Neural progenitor cell (in vitro differentiated cells): ENCODE measurements around the gene PPP2R1A. TPM values are rescaled to one million over a fixed set of nuclear protein-coding genes. Genes with fewer than 3 reads are reported as not detected.
A peak's percentile ranks its signal among the peaks of the same experiment; 100 is the strongest.

Experiments
- DNase-seq: peaks from one replicate; pipeline ENCODE4 v3.0.0-alpha.2; 2016; ENCODE audit warnings: low spot score
- H2AFZ ChIP-seq: fragments of 200-600 bp; sonication (generic); replicated peaks from 2 replicates; pipeline ENCODE4 v1.6.1; 2016; ENCODE audit warnings: antibody characterized with exemption
- H3F3A ChIP-seq: fragments of 200-600 bp; sonication (generic); 2 replicates; pipeline ENCODE4 v1.6.1; 2016; ENCODE audit warnings: antibody characterized with exemption, low read depth
- H3K27ac ChIP-seq: fragments of 200-600 bp; sonication (generic); 2 replicates; pipeline ENCODE4 v1.5.1; 2016; ENCODE audit warnings: mild to moderate bottlenecking
- H3K27me3 ChIP-seq: fragments of 200-600 bp; sonication (generic); 2 replicates; pipeline ENCODE4 v1.6.1; 2016; ENCODE audit warnings: mild to moderate bottlenecking, moderate library complexity
- H3K36me3 ChIP-seq: fragments of 200-600 bp; sonication (generic); 2 replicates; pipeline ENCODE4 v1.5.1; 2016
- H3K4me1 ChIP-seq: fragments of 200-600 bp; sonication (generic); 2 replicates; pipeline ENCODE4 v1.6.1; 2016; ENCODE audit warnings: mixed run types
- H3K4me2 ChIP-seq: fragments of 200-600 bp; sonication (generic); 2 replicates; pipeline ENCODE4 v1.6.1; 2016
- H3K4me3 ChIP-seq: fragments of 200-600 bp; sonication (generic); 2 replicates; pipeline ENCODE4 v1.5.1; 2016
- H3K79me2 ChIP-seq: fragments of 200-600 bp; sonication (generic); 2 replicates; pipeline ENCODE4 v1.6.1; 2016; ENCODE audit warnings: low read depth
- H3K9ac ChIP-seq: fragments of 200-600 bp; sonication (generic); 2 replicates; pipeline ENCODE4 v1.6.1; 2016
- H3K9me3 ChIP-seq: fragments of 200-600 bp; sonication (generic); 2 replicates; pipeline ENCODE4 v1.5.1; 2016; ENCODE audit warnings: low read depth
- H4K20me1 ChIP-seq: fragments of 200-600 bp; sonication (generic); 2 replicates; pipeline ENCODE4 v1.6.1; 2016; ENCODE audit warnings: low read depth
- H3K27ac Mint-ChIP-seq: 3 replicates; pipeline ENCODE4 v1.8.0; 2021; ENCODE audit warnings: mixed read lengths
- H3K27me3 Mint-ChIP-seq: 2 replicates; pipeline ENCODE4 v1.8.0; 2022; ENCODE audit warnings: low read depth, mild to moderate bottlenecking, inconsistent platforms, moderate library complexity, mixed read lengths; ENCODE audit not compliant: insufficient read depth
- H3K36me3 Mint-ChIP-seq: 3 replicates; pipeline ENCODE4 v1.8.0; 2021; ENCODE audit warnings: mixed read lengths
- H3K4me1 Mint-ChIP-seq: 3 replicates; pipeline ENCODE4 v1.8.0; 2021; ENCODE audit warnings: mixed read lengths
- H3K4me3 Mint-ChIP-seq: 3 replicates; pipeline ENCODE4 v1.8.0; 2021; ENCODE audit warnings: mild to moderate bottlenecking, moderate library complexity, mixed read lengths
- H3K9me3 Mint-ChIP-seq: 3 replicates; pipeline ENCODE4 v1.8.0; 2020; ENCODE audit warnings: mixed read lengths
- EZH2 ChIP-seq: fragments of 200-600 bp; sonication (generic); IDR thresholded peaks from 2 replicates; pipeline ENCODE4 v1.6.1; 2017; ENCODE audit warnings: antibody characterized with exemption, mild to moderate bottlenecking, moderate library complexity
- EZH2phosphoT487 ChIP-seq: fragments of 200-600 bp; sonication (generic); IDR thresholded peaks from 2 replicates; pipeline ENCODE4 v1.6.1; 2017; ENCODE audit warnings: antibody characterized with exemption
- total RNA-seq: library from RNA; depleted of rRNA; stranded (reverse); fragments of >200 nt; gene quantifications from 2 replicates; pipeline ENCODE4 v1.2.3, GENCODE V29; 2015; ENCODE audit warnings: low replicate concordance
- TF ChIP-seq, protein P1 (sequence below): fragments of 200-600 bp; sonication (generic); IDR thresholded peaks from 2 replicates; pipeline ENCODE4 v1.5.1; 2017; ENCODE audit warnings: antibody characterized with exemption, mild to moderate bottlenecking

Gene PPP2R1A
- total RNA-seq, 1 donor from 2014 or later, result 218 TPM

DNA sequence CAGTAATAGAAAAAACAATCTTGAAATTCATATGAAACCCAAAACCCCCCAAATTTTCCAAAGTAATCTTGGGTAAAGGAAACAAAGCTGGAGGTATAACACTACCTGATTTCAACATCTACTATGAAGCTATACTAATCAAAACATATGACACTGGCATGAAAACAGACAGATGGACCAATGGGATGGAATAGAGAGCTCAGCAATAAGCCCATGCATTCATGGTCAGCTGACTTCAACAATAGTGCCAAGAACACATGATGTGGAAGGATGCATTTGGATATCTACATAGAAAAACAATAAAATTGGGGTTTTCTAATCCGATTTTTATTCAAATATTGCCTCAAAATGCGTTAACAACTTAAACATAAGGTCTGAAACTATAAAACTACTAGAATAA is 47.3 kb downstream of the PPP2R1A start:
- Histone ChIP-seq H3K27ac (no peak overlapping the region), H3K9ac (no peak overlapping the region), H3K9me3 (no peaks in the 10 kb centered on the region), H3K36me3 (no peaks in the 10 kb centered on the region), H3K79me2 (no peaks in the 10 kb centered on the region), H3K4me2 (no peak overlapping the region), H3K4me3 (no peak overlapping the region), H3K4me1 (no peaks in the 10 kb centered on the region), H3F3A (peaks cover 6% of the 10 kb centered on the region), H3K27me3 (no peaks in the 10 kb centered on the region), H4K20me1 (no peaks in the 10 kb centered on the region), H2AFZ (no peak overlapping the region)
- no peak for TF ChIP-seq EZH2
- TF ChIP-seq, protein P1, sequence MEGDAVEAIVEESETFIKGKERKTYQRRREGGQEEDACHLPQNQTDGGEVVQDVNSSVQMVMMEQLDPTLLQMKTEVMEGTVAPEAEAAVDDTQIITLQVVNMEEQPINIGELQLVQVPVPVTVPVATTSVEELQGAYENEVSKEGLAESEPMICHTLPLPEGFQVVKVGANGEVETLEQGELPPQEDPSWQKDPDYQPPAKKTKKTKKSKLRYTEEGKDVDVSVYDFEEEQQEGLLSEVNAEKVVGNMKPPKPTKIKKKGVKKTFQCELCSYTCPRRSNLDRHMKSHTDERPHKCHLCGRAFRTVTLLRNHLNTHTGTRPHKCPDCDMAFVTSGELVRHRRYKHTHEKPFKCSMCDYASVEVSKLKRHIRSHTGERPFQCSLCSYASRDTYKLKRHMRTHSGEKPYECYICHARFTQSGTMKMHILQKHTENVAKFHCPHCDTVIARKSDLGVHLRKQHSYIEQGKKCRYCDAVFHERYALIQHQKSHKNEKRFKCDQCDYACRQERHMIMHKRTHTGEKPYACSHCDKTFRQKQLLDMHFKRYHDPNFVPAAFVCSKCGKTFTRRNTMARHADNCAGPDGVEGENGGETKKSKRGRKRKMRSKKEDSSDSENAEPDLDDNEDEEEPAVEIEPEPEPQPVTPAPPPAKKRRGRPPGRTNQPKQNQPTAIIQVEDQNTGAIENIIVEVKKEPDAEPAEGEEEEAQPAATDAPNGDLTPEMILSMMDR, result no peak
- TF ChIP-seq EZH2phosphoT487, result no peak
- Mint-ChIP-seq H3K4me1 (no peaks in the 10 kb centered on the region), H3K27ac (no peak overlapping the region), H3K36me3 (no peaks in the 10 kb centered on the region), H3K4me3 (no peak overlapping the region), H3K9me3 (peaks cover 3% of the 10 kb centered on the region), H3K27me3 (no peaks in the 10 kb centered on the region)
- no peak for DNase-seq

DNA sequence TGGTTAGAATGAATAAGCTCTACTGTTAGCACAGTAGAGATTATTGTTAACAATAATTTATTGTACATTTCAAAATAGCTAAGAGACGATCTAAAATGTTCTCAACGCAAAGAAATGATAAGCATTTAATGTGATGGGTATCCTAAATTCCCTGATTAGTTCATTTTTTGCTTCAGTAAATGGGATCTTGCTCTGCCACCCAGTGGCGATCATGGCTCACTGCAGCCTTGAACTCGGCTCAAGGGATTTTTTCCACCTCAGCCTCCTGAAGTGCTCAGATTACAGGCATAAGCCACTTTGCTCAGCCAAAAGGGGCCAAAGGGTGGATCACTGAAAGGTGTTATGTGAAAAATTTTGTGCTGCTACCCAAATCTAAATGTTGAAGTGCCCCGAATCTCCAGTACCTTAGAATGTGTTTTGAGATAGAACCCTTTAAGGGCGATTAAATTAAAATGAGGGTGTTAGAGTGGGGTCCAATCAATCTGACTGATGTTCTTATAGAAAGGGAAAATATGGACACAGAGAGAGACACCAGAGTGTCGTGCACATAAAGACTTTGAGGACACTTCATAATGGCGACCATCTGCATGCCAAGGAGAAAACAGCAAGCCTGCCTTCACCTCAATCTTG is 48.0 kb downstream of the PPP2R1A start:
- Histone ChIP-seq H3K9ac (no peak overlapping the region), H3K27me3 (no peaks in the 10 kb centered on the region), H3K36me3 (no peaks in the 10 kb centered on the region), H3K4me3 (no peak overlapping the region), H4K20me1 (no peaks in the 10 kb centered on the region), H3K9me3 (no peaks in the 10 kb centered on the region), H3K79me2 (no peaks in the 10 kb centered on the region), H3K27ac (no peak overlapping the region), H2AFZ (no peak overlapping the region), H3F3A (peaks cover 6% of the 10 kb centered on the region), H3K4me1 (no peaks in the 10 kb centered on the region), H3K4me2 (no peak overlapping the region)
- DNase-seq, result peak; percentile 67
- H3K27me3 Mint-ChIP-seq, result no peaks in the 10 kb centered on the region
- H3K36me3 Mint-ChIP-seq, result no peaks in the 10 kb centered on the region
- TF ChIP-seq EZH2, result no peak
- TF ChIP-seq, protein P1, result peak; percentile 91
- no peak for TF ChIP-seq EZH2phosphoT487
- H3K9me3 Mint-ChIP-seq, result peaks cover 3% of the 10 kb centered on the region
- H3K4me3 Mint-ChIP-seq, result no peak overlapping the region
- H3K27ac Mint-ChIP-seq, result no peak overlapping the region
- H3K4me1 Mint-ChIP-seq, result no peaks in the 10 kb centered on the region

DNA sequence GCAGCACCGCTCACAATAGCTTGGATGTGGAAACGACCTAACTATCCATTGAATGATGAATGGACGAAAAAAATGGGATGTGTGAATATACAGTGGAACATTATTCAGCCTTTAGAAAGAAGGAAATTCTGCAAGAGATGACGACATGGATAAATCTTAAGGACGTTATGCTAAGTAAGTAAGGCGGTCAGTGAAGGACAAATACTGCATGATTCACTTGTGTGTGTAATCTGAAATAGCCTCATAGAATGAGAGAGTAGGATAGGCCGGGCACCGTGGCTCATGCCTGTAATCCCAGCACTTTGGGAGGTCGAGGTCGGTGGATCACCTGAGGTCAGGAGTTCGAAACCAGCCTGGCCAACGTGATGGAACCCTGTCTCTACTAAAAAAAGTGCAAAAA is 54.2 kb downstream of the PPP2R1A start:
- TF ChIP-seq EZH2, result no peak
- TF ChIP-seq, protein P1, result no peak
- no peak for TF ChIP-seq EZH2phosphoT487
- no peaks in the 10 kb centered on the region for H3K4me1 Mint-ChIP-seq
- H3K36me3 ChIP-seq, result no peaks in the 10 kb centered on the region
- no peak overlapping the region for H3K4me2 ChIP-seq
- no peaks in the 10 kb centered on the region for H3K79me2 ChIP-seq
- no peaks in the 10 kb centered on the region for H3K27me3 ChIP-seq
- H3K9me3 Mint-ChIP-seq, result peaks cover 18% of the 10 kb centered on the region
- H3K4me3 ChIP-seq, result no peak overlapping the region
- no peaks in the 10 kb centered on the region for H3K4me1 ChIP-seq
- no peak overlapping the region for H3K27ac ChIP-seq
- H3K9me3 ChIP-seq, result no peaks in the 10 kb centered on the region
- H3K36me3 Mint-ChIP-seq, result no peaks in the 10 kb centered on the region
- H3K27ac Mint-ChIP-seq, result no peak overlapping the region
- DNase-seq, result no peak
- H4K20me1 ChIP-seq, result no peaks in the 10 kb centered on the region
- H3K27me3 Mint-ChIP-seq, result peaks cover 4% of the 10 kb centered on the region
- H3K4me3 Mint-ChIP-seq, result no peak overlapping the region
- H3K9ac ChIP-seq, result no peak overlapping the region
- no peaks in the 10 kb centered on the region for H3F3A ChIP-seq
- H2AFZ ChIP-seq, result no peak overlapping the region
